Adrenal gland (tissue), 12 donors: ENCODE results near the gene PTPN7. TPM values are rescaled to one million over a fixed set of nuclear protein-coding genes. Genes with fewer than 3 reads are reported as not detected.

Source experiments
- DNase-seq, 7 donors: peaks; one replicate each; pipeline ENCODE4 v3.0.0-alpha.2; 2019 to 2020
- H3K27ac ChIP-seq, 5 donors: fragments of 200-600 bp; sonication (generic) in 4 of 5; 1 replicate in 3 of 5; 2 replicates in 2 of 5; pipeline versions ENCODE4 v1.5.1 to v1.8.0; 2016 to 2020; ENCODE audit warnings: mild to moderate bottlenecking in 1 of 5
- H3K27me3 ChIP-seq: fragments of 200-600 bp; 2 replicates; pipeline ENCODE4 v1.8.0; 2021
- H3K36me3 ChIP-seq, 2 donors: fragments of 200-600 bp; replicated peaks in 1 of 2; 1 replicate in 1 of 2; 2 replicates in 1 of 2; pipeline versions ENCODE4 v1.5.1 to v1.8.0; 2018 to 2022
- H3K4me1 ChIP-seq, 2 donors: fragments of 200-600 bp; replicated peaks in 1 of 2; 1 replicate in 1 of 2; 2 replicates in 1 of 2; pipeline versions ENCODE4 v1.5.1 to v1.8.0; 2018 to 2021
- H3K4me3 ChIP-seq, 4 donors: fragments of 200-600 bp; sonication (generic) in 3 of 4; one replicate each; pipeline ENCODE4 v1.5.1; 2016 to 2018
- H3K9me3 ChIP-seq, 3 donors: fragments of 200-600 bp; sonication (generic) in 1 of 3; replicated peaks in 1 of 3; 1 replicate in 2 of 3; 2 replicates in 1 of 3; pipeline versions ENCODE4 v1.5.1 to v1.8.0; 2016 to 2021
- POLR2A ChIP-seq, 2 donors: fragments of 450-650 bp; IDR thresholded peaks; one replicate each; pipeline ENCODE4 v1.6.1; 2017; ENCODE audit warnings: antibody characterized with exemption in 2 of 2, mild to moderate bottlenecking in 2 of 2, moderate library complexity in 1 of 2
- WGBS, 4 donors: extraction: QIAGEN DNeasy Blood & Tissue Kit in 2 of 4; methylation state at CpG; one replicate each; pipeline versions ENCODE4 v1.1.5 to v1.1.7; 2013 to 2017; 5-methylcytosine and 5-hydroxymethylcytosine counted together
- intact Hi-C, 2 donors: fragments of 100-400 bp; cut with DNase I; formaldehyde crosslinking; loops; one replicate each; pipeline versions ENCODE4 v1.14.1 to v1.15.0; 2022 to 2023
- polyA plus RNA-seq, 3 donors: library from polyadenylated mRNA; stranded (reverse); fragments of 200-250 nt in 2 of 3; fragments of 350-450 nt in 1 of 3; fragmentation: Illumina TruSeq in 1 of 3; extraction: RNeasy Lipid Tissue Mini Kit (QIAGEN cat#74804) in 1 of 3; gene quantifications; one replicate each; pipeline ENCODE4 v1.2.3, GENCODE V29; 2013 to 2014
- total RNA-seq, 9 donors: library from RNA; depleted of rRNA in 4 of 9; stranded (reverse); fragments of >200 nt in 4 of 9; fragments of 120-200 nt in 1 of 9; fragmentation: NEBNext Ultra II Directional in 1 of 9; extraction: Animal tissue kit (Norgen Biotek cat#: 25700) in 1 of 9; gene quantifications; one replicate each; pipeline versions ENCODE4 v1.1.0 to v1.2.4, GENCODE V29; 2013 to 2023
- TF ChIP-seq, protein P1 (sequence below), 6 experiments: fragments of 450-650 bp in 4 of 6; fragments of 200-600 bp in 2 of 6; sonication (generic) in 1 of 6; IDR thresholded peaks; 1 replicate in 5 of 6; 2 replicates in 1 of 6; pipeline versions ENCODE4 v1.5.1 to v1.8.0; 2016 to 2021; ENCODE audit warnings: antibody characterized with exemption in 6 of 6, mild to moderate bottlenecking in 2 of 6, moderate library complexity in 1 of 6
- donor health status: healthy with polysubstance abuse.
- donor health status: Bipolar disorder and iron deficiency.
- donor health status: DM: yes; HTN: yes; CAD: no.
- donor health status: DM: no; HTN: no; CAD: no.
- donor health status: DM: no; HTN: no; CAD: no.
- donor health status: DM: yes; HTN: yes; CAD: no.

Gene PTPN7
- total and polyA plus RNA-seq, 12 donors: 2.5 to 45.4 (median 17.1) TPM

GRCh38 chr1:202122639-202123335 is 37.6 kb downstream of the PTPN7 start, which contains the start of gene GPR37L1:
Gene GPR37L1 (plus strand): TSS chr1:202122917. CDS start chr1:202122964, 47 bp downstream.
- DNase-seq: peak; percentile 78 to 89 (median 84)
- TF ChIP-seq POLR2A (IDR thresholded peaks at IDR 0.05): no peak
- TF ChIP-seq, protein P1, sequence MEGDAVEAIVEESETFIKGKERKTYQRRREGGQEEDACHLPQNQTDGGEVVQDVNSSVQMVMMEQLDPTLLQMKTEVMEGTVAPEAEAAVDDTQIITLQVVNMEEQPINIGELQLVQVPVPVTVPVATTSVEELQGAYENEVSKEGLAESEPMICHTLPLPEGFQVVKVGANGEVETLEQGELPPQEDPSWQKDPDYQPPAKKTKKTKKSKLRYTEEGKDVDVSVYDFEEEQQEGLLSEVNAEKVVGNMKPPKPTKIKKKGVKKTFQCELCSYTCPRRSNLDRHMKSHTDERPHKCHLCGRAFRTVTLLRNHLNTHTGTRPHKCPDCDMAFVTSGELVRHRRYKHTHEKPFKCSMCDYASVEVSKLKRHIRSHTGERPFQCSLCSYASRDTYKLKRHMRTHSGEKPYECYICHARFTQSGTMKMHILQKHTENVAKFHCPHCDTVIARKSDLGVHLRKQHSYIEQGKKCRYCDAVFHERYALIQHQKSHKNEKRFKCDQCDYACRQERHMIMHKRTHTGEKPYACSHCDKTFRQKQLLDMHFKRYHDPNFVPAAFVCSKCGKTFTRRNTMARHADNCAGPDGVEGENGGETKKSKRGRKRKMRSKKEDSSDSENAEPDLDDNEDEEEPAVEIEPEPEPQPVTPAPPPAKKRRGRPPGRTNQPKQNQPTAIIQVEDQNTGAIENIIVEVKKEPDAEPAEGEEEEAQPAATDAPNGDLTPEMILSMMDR (IDR thresholded peaks at IDR 0.05): peak; percentile 48 to 80 (median 68)
- intact Hi-C loops: loop anchor here (10.0 kb wide), 1 partner anchor 228 kb away; no protein-coding TSS in a partner anchor
- H3K27me3 ChIP-seq: no peaks in the 10 kb centered on the region
- WGBS, 4 donors: 40 to 100% (median 45%) methylated on average over 1 to 19 of the region's 19 CpGs; no CpG with 5 or more reads in 1 of the 4 donors
- no peak within 1 kb of the TSS for H3K27ac ChIP-seq
- no peaks in the 10 kb centered on the region for H3K36me3 ChIP-seq
- H3K4me1 ChIP-seq: no peaks in the 10 kb centered on the region
- H3K9me3 ChIP-seq: no peaks in the 10 kb centered on the region
- H3K4me3 ChIP-seq: no peak within 1 kb of the TSS

GRCh38 chr1:202121006-202121405 is 39.4 kb downstream of the PTPN7 start:
- Histone ChIP-seq H3K36me3 (no peaks in the 10 kb centered on the region), H3K9me3 (no peaks in the 10 kb centered on the region), H3K27me3 (no peaks in the 10 kb centered on the region), H3K4me3 (no peak overlapping the region), H3K27ac (no peak overlapping the region), H3K4me1 (no peaks in the 10 kb centered on the region)
- DNase-seq: no peak
- intact Hi-C loops: loop anchor here (10.0 kb wide), 1 partner anchor 226 kb away; no protein-coding TSS in a partner anchor
- TF ChIP-seq POLR2A (IDR thresholded peaks at IDR 0.05): no peak
- TF ChIP-seq, protein P1 (IDR thresholded peaks at IDR 0.05): no peak
- 47 to 62% (median 60%) methylated on average over 7 of the region's 7 CpGs for WGBS, 4 donors

DNA sequence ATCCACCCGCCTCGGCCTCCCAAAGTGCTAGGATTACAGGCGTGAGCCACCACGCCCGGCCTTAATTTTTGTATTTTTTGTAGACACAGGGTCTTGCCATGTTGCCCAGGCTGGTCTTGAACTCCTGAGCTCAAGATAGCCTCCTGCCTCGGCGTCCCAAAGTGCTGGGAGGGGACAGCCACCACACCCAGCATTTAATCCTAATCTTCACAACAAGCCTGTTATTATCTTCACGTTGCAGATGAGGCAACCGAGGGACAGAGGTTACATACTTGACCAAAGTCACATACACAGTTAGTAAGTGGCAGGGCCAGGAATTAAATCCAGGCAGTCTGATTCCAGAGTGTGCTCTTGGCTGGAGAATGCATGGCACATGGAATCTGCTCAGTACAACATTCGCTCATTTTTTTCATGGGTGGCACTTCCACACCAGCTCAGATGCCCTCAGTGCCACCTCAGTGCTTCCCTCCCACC is 42.5 kb downstream of the PTPN7 start:
- Histone ChIP-seq H3K4me1 (peaks cover 0 to 3% of the 10 kb centered on the region in 2 donors), H3K36me3 (no peaks in the 10 kb centered on the region), H3K27me3 (no peaks in the 10 kb centered on the region), H3K27ac (no peak overlapping the region), H3K4me3 (no peak overlapping the region), H3K9me3 (no peaks in the 10 kb centered on the region)
- WGBS, 4 donors: 56 to 80% (median 78%) methylated on average over 8 to 10 of the region's 10 CpGs
- intact Hi-C loops: loop anchor here (2.0 to 5.0 kb wide), 2 partner anchors 109 to 111 kb away; no protein-coding TSS in a partner anchor
- TF ChIP-seq, protein P1 (IDR thresholded peaks at IDR 0.05): no peak
- no peak for TF ChIP-seq POLR2A (IDR thresholded peaks at IDR 0.05)
- no peak for DNase-seq

DNA sequence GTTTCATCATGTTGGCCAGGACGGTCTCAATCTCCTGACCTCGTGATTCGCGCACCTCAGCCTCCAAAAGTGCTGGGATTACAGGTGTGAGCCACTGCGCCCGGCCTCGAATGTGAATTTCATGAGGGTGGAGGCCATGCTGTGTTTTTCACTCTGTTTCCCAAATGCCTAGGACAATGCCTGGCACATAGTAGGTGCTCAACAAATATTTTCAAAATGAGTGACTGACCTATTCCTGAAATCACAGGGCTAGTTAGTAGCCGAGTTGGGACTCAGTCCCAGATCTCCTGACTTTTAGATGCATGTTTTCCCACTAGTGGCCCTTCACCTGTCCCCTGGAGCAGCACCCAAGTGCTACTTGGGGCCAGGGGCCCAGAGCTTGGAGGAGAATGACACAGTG is 44.1 kb downstream of the PTPN7 start:
- Histone ChIP-seq H3K27me3 (no peaks in the 10 kb centered on the region), H3K27ac (no peak overlapping the region), H3K9me3 (no peaks in the 10 kb centered on the region), H3K4me1 (peaks cover 0 to 3% of the 10 kb centered on the region in 2 donors), H3K4me3 (no peak overlapping the region), H3K36me3 (no peaks in the 10 kb centered on the region)
- DNase-seq: no peak
- TF ChIP-seq, protein P1 (IDR thresholded peaks at IDR 0.05): no peak
- no peak for TF ChIP-seq POLR2A (IDR thresholded peaks at IDR 0.05)
- intact Hi-C loops: loop anchor here in 1 of 2 donors (5.0 kb wide), 1 partner anchor 109 kb away; no protein-coding TSS in a partner anchor
- WGBS, 4 donors: 84 to 92% (median 89%) methylated on average over 8 of the region's 8 CpGs
